H4 (cell line): Measurements from ENCODE around the gene PHACTR3. TPM values are rescaled to one million over a fixed set of nuclear protein-coding genes. Genes with fewer than 3 reads are reported as not detected.

Experiments used
- DNase-seq: peaks from one replicate; pipeline ENCODE4 v3.0.0-alpha.2; 2015; ENCODE audit warnings: low spot score
- total RNA-seq: library from RNA; depleted of rRNA; stranded (reverse); fragments of >200 nt; shearing (Covaris generic); gene quantifications from 2 replicates; pipeline ENCODE4 v1.2.3, GENCODE V29; 2014

PHACTR3 gene
- total RNA-seq, 1 experiment from 2014 or later: 0.29 TPM

- DNase-seq: no peak
Observed at GRCh38 chr20:59827138-59828056, 223.1 kb downstream of the PHACTR3 start.

DNA sequence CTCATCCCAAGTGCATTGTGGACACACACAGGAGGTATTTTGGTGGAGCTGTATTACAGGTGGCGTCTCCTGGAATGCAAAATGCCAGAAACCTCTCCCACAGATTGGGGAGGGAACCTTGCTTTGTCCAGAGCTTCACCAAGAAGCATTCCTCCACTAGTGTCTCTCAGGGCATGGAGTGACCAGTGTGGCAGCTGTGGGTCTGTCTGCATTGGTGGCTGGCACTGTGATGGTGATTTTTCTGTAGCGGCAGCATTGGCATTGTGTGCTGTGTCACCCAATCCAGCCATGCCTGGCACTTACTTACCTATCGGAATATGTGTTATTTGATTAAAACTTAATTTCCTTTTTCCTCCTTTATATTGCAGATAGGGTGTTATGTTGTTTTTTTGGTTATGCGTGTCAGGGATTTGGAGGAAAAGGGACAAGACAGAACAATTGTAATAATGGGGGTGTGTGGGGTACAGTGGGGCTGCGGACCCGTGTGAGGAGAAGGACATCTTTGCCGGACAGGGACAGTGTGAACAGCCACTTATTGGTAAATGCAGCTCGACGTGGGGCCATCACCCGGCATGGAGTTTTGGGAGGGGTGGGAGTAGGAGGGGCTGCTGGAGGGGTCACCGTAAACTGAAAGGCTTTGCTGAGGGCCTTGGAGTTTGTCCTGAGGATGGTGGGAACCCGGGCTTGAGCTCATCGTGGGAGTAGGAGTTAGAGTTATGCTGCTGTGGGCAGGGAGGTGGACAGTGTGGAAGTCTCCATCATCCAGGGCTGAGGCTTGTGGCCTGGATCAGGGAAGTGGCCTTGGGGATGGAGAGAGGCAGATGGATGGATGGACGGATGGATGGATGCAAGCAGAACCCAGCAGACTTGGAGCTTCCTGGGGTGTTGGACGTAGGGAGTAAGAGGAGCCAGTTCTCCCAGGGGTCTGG is 224.0 kb downstream of the PHACTR3 start:
- DNase-seq: no peak

DNA sequence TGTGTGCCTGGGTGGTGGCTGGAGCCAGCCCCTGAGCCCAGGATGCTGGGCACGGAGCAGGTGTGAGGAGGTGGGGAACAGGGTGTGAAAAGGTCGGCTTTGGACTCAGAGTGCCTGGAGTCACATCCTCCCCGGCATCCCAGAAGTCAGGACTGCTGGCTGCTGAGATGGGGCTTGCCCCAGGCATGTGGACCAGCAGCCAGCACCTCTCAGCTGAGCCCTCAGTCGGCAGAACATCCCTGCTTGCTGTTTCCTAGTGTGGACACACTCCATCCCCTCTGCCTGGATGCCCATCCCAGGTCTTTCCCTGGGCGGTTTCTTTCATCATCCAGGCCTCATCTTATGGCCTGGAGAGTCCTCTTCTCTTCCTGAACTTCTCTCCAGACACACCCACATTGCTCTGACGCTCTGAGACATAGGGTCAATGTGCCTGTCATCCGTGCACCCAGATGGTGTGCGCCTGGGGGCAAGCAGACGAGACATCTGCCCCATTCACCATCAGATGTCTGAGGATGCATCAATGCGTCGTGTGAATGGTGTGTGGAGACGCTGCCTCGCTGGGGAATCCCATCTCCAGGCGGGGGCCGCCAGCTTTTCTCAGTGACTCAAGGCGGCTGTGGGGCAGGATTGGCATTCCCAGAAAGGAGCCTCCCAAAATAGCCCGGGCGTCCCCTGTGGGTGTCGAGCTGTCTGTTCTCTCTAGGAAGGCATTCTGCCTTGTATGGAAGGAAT is 224.9 kb downstream of the PHACTR3 start:
- no peak for DNase-seq

DNA sequence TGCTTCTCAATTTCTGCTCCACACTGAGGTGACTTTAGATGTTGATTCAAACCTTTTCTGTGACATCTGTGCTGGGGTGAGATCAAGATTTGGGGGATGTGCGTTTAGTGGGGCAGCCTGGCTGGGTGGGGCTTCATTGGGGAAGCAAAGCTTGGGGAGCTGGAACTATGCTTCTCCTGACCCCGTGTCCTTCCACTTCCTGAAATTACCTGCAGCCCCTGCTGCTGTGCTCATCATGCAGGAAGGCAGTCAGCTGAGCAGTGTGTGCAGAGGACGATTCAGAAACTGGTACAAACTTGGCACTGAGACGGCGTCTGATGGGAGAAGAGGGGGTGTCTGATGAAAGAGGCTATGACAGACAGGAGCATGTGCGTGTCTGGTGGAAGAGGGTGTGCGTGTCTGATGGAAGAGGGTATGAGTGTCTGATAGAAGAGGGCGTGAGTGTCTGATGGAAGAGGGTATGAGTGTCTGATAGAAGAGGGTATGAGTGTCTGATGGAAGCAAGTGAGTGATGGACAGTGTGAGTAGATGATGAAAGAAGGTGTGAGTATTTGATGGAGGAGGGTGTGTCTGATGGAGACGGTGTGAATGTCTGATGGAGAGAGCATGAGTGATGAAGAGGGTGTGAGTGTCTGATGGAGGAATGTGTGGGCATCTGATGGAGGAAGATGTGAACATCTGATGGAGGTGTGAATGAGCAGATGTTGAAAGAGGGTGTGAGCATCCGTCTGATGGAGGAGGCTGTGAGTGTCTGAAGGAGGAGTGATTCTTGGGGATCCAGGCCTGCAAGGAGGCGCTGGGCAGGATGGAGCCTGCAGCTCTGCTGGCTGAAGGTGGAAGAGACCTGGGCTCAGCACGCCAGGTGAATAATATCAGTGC is 225.7 kb downstream of the PHACTR3 start:
- DNase-seq: no peak

GRCh38 chr20:59830665-59831023 is 226.3 kb downstream of the PHACTR3 start:
- DNase-seq: no peak

DNA sequence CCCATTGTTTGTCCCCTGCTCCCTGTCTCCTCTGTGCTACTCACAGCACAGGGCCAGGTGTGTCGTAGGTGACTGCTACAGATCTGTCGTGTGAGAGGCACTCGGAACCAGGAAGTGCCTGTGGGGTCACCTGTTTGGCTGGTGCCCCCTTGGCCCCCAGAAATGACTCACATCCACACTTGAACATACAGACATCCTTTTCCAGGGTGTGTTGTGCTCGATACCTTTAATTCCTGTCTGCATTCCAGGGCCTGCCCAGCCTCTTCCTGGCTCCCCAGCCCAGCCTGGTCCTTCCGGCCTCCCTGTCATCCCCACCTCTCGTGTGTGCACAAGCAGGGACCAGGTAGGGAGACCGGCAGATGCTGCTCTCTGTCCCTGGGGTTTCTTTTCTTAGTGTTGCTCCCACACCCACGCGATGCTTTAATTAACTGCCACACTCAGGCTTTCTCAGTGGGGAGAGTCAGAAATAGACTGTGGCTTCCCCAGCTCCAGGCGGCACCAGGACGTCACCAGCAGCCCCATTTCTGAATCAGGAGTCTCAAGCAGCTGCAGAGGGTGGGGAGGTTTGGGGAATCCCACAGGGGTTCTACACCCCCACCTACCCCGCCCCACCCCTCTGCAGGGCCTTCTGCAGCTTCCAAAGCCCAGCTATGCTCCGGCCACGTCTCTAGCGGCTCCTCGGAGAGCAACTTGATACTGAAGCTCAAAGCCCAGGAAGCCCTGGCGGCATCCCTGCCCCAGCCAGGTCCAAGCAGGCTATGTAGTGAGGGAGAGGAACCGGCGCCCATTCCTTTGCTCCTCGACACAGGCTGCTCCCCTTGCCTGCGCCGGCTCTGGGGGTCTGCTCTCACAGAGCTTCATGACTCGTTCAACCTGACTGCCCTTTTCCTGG is 226.9 kb downstream of the PHACTR3 start:
- DNase-seq: no peak

- no peak for DNase-seq
Observed at GRCh38 chr20:59831916-59832270, 227.6 kb downstream of the PHACTR3 start.

- DNase-seq: no peak
Observed at GRCh38 chr20:59832406-59833363, 228.3 kb downstream of the PHACTR3 start.

- no peak for DNase-seq
Observed at GRCh38 chr20:59835057-59835447, 230.7 kb downstream of the PHACTR3 start.

- no peak for DNase-seq
Observed at GRCh38 chr20:59835448-59836395, 231.4 kb downstream of the PHACTR3 start.

GRCh38 chr20:59836767-59837166 is 232.4 kb downstream of the PHACTR3 start:
- no peak for DNase-seq

DNA sequence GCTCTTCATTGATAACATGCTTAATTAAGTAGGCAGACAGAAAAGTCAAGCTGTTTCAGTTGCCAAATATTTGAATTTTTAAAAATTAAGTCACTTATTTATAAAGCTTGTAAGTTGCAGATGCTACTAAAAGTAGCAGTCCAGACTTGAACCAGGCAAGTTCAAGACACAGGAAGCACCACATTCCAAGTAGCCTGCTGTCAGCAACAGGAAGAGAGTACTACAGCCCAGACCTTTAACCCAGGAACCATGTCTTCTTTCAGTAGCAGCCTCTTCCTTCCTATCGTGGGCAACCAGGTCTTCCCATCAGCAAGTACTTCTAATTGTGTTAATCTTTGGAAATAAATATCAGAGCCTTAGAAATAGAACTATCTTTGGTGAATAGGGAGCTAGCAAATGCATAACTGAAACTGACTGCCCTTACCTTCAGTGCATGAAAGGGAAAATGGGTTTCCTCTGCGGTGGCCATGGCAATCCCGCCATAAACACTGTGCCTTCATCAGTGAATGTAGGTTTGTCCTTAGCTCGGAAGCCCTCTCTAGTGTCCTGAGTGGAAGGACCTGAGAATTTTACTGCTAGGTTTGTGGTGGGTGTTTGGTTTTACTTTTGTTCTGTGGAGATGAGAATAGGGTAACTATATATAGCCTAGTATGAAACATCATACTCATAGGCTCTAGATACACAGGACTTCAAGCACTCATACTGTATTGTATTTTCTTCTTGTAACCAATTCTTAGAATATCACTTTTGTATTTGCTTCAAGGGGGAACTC is 233.5 kb downstream of the PHACTR3 start:
- DNase-seq: no peak

GRCh38 chr20:59839400-59839799 is 235.1 kb downstream of the PHACTR3 start:
- DNase-seq: no peak

GRCh38 chr20:59845472-59845871 is 241.1 kb downstream of the PHACTR3 start:
- no peak for DNase-seq

DNA sequence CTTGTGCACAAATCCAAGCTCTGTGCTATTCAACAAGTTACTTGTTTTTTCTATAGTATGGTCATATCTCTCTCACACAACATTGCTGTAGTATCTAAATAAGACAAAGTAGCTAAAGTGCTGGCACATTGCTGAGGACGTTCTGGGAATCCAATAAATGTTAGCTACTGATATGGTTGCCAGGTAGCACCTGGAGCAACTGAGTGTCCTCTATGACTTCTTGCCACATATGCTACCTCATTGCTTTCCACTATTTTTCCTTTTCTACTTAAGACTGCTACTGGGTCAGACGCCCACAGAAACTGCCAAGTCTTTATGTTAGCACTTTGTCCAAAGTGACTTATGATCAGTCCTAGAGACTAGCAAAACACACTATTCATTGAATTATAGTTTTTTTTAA is 243.8 kb downstream of the PHACTR3 start:
- DNase-seq: no peak

DNA sequence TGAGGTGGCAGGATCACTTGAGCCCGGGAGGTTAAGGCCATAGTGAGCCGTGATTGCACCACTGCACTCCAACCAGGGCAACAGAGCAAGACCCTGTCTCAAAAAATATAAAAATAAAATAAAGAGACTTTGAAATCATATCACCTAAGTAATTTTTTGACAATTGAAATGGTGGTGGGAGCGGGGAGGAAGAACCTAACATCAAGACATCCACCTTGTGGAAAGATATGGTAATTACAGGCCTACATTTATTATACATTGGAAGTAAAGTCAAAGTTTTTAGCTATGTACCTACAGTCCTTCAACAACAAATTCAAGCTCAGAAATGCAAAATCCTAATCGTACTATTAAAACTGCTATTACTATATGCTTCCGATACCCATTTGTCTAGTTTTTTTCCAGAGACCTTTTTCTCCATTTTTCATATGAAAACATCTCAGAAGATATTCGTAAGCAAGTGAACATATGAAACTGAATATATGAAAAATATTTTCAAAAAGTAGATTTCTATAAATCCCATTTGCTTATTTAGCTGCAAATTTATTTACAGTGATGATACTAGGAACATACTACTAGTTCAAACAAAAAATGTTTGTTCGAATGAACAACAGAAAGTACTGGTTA is 245.8 kb downstream of the PHACTR3 start:
- DNase-seq: no peak
